Cardiac fibroblast (primary cell): ENCODE measurements around the gene RNASEH2A.

Experiments used
- DNase-seq, 2 donors: peaks; one replicate each; pipeline versions ENCODE4 v3.0.0 to v3.0.0-alpha.2; 2010; ENCODE audit warnings: low read depth in 2 of 2
- H3K4me3 ChIP-seq, 2 donors: replicated peaks in 1 of 2; 1 replicate in 1 of 2; 2 replicates in 1 of 2; pipeline ENCODE4 v1.5.1; 2011; ENCODE audit warnings: low read depth in 2 of 2, low read length in 2 of 2, mild to moderate bottlenecking in 2 of 2, moderate library complexity in 1 of 2
- CTCF ChIP-seq: IDR thresholded peaks from one replicate; pipeline ENCODE4 v1.5.1; 2011; ENCODE audit warnings: low read depth, mild to moderate bottlenecking, low read length, inconsistent platforms

Gene RNASEH2A

GRCh38 chr19:12767150-12767549 lies 39.2 kb upstream of the RNASEH2A start:
- no peak overlapping the region for H3K4me3 ChIP-seq
- DNase-seq = no peak
- no peak for TF ChIP-seq CTCF

GRCh38 chr19:12767666-12768065 lies 38.7 kb upstream of the RNASEH2A start:
- no peak for TF ChIP-seq CTCF

GRCh38 chr19:12769689-12770088 lies 36.7 kb upstream of the RNASEH2A start:
- TF ChIP-seq CTCF = no peak
- H3K4me3 ChIP-seq = no peak overlapping the region
- DNase-seq = no peak

More at GRCh38 chr19:12767666-12768065, 38.7 kb upstream of the RNASEH2A start:
- no peak overlapping the region for H3K4me3 ChIP-seq
- DNase-seq = no peak

- H3K4me3 ChIP-seq = no peak overlapping the region
- no peak for TF ChIP-seq CTCF
- DNase-seq = no peak
These were observed 35.5 kb upstream of the RNASEH2A start for GRCh38 chr19:12770922-12771321.

- DNase-seq = peak in 1 of 2 donors; percentile 21
- TF ChIP-seq CTCF = no peak
- H3K4me3 ChIP-seq = no peak overlapping the region
These were observed 34.1 kb upstream of the RNASEH2A start for GRCh38 chr19:12772323-12772722.

- TF ChIP-seq CTCF = peak; percentile 41
- DNase-seq = peak; percentile 47
These were observed 32.8 kb upstream of the RNASEH2A start for GRCh38 chr19:12773571-12773970.

More at GRCh38 chr19:12773571-12773970, 32.8 kb upstream of the RNASEH2A start:
- no peak overlapping the region for H3K4me3 ChIP-seq
